GM21423 (cell line): ENCODE measurements around the gene GPN2.
A peak's percentile ranks its signal among the peaks of the same experiment; 100 is the strongest.
"Not testable (repeated sequence)": the region's sequence is repeated elsewhere in the genome, so short reads cannot be mapped to it uniquely, and the experiment has no call there.

Source experiments
- ATAC-seq: cut with Tn5 transposase; IDR thresholded peaks from one replicate; pipeline ENCODE4 v1.9.1; 2021; ENCODE audit warnings: mild to moderate bottlenecking, moderate library complexity; ENCODE audit not compliant: unreplicated experiment

The GPN2 gene

GRCh38 chr1:26837665-26838064, 52.4 kb downstream of the GPN2 start:
- not testable (repeated sequence) for ATAC-seq

GRCh38 chr1:26833432-26834405, 56.4 kb downstream of the GPN2 start:
- ATAC-seq, result peak; percentile 79

GRCh38 chr1:26832249-26832960, 57.7 kb downstream of the GPN2 start:
- ATAC-seq, result no peak

GRCh38 chr1:26831546-26832248, 58.4 kb downstream of the GPN2 start:
- ATAC-seq, result no peak

- no peak for ATAC-seq
Measured at GRCh38 chr1:26831059-26831458, 59.0 kb downstream of the GPN2 start.

GRCh38 chr1:26829184-26829911, 60.7 kb downstream of the GPN2 start:
- no peak for ATAC-seq

- no peak for ATAC-seq
Measured at GRCh38 chr1:26828411-26828991, 61.6 kb downstream of the GPN2 start.

GRCh38 chr1:26827663-26828062, 62.4 kb downstream of the GPN2 start:
- ATAC-seq, result no peak

GRCh38 chr1:26827106-26827604, 62.9 kb downstream of the GPN2 start:
- ATAC-seq, result no peak

GRCh38 chr1:26826261-26827105, 63.6 kb downstream of the GPN2 start, which contains the start of gene ZDHHC18:
Gene ZDHHC18, plus strand, starts transcription at chr1:26826688. Its CDS starts 117 bp downstream, at chr1:26826805.
- ATAC-seq, result peak; percentile 65
